ENCODE data around the gene MPDZ. TPM values are rescaled to one million over a fixed set of nuclear protein-coding genes. Genes with fewer than 3 reads are reported as not detected.

Gene MPDZ
- total RNA-seq, 6 experiments from 2014 or later: 25.2 to 27.5 (median 26.9) TPM

DNA sequence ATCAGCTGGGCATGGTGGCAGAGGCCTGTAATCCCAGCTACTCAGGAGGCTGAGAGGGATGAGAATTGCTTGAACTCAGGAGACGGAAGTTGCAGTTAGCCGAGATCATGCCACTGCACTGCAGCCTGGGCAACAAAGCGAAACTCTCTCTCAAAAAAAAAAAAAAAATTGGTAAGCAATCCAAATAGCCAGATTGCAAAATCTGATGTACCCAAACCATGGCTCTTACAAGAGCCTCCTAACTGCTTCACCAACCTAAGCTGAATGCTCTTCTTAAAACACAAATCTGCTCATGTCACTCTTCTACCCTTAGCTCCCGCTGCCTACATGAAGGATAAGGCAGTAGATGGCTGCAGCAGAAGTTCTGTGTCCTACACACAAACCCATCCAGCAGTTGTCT, 105.9 kb downstream of the MPDZ start:
- Mint-ChIP-seq H3K36me3 (ENCODE audit: low read depth) (no peaks in the 10 kb centered on the region; the same call in 1 of the 2 replicates), H3K27me3 (ENCODE audit: insufficient read depth) (no peaks in the 10 kb centered on the region), H3K4me3 (no peak overlapping the region), H3K9me3 (no peaks in the 10 kb centered on the region), H3K27ac (no peak overlapping the region), H3K4me1 (ENCODE audit: low read depth) (no peaks in the 10 kb centered on the region)
- DNase-seq: no peak
- TF ChIP-seq, protein P1, sequence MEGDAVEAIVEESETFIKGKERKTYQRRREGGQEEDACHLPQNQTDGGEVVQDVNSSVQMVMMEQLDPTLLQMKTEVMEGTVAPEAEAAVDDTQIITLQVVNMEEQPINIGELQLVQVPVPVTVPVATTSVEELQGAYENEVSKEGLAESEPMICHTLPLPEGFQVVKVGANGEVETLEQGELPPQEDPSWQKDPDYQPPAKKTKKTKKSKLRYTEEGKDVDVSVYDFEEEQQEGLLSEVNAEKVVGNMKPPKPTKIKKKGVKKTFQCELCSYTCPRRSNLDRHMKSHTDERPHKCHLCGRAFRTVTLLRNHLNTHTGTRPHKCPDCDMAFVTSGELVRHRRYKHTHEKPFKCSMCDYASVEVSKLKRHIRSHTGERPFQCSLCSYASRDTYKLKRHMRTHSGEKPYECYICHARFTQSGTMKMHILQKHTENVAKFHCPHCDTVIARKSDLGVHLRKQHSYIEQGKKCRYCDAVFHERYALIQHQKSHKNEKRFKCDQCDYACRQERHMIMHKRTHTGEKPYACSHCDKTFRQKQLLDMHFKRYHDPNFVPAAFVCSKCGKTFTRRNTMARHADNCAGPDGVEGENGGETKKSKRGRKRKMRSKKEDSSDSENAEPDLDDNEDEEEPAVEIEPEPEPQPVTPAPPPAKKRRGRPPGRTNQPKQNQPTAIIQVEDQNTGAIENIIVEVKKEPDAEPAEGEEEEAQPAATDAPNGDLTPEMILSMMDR (IDR thresholded peaks at IDR 0.05): no peak

DNA sequence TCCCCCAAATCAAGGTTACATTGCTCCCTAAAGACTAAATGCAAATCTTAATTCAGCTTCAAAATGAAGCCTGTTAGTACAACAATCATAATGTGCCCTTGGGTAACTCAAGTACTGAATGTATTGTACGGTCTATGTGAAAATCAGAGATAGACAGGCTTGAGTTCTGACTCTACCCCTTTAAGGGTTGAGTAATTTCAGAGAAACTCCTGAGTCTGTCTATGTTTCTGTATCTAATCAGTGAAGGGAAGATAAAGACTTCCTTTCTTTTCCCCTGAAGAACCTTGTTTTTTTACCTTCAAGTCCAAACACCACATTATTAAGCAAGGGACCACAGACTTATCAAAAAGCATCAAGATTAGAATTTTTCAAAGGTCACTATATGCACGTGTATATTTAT, 108.2 kb downstream of the MPDZ start:
- no peak for DNase-seq
- Mint-ChIP-seq H3K4me3 (no peak overlapping the region), H3K27ac (no peak overlapping the region), H3K27me3 (ENCODE audit: insufficient read depth) (no peaks in the 10 kb centered on the region), H3K4me1 (ENCODE audit: low read depth) (no peaks in the 10 kb centered on the region), H3K9me3 (no peaks in the 10 kb centered on the region), H3K36me3 (ENCODE audit: low read depth) (no peaks in the 10 kb centered on the region; the same call in 1 of the 2 replicates)
- TF ChIP-seq, protein P1 (IDR thresholded peaks at IDR 0.05): no peak

DNA sequence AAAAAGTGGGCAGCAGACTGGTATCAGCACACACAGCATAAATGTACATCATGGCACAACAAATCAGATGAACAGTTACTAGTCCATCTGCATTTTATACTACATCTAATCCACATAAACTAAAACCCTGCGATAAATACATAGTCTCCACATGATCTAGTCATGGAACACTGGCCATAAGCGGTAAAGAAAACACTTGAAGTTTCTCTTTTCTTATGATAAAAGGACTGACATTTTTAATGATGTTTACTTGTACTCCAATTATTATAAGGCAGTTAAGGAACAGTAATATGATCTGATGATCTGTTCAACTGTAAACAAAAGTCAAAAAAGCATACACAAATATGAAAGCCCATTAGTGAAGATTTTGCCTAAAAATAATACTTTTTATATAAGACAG, 112.5 kb downstream of the MPDZ start:
- H3K4me1 Mint-ChIP-seq (ENCODE audit: low read depth): no peaks in the 10 kb centered on the region
- no peaks in the 10 kb centered on the region for H3K9me3 Mint-ChIP-seq
- no peaks in the 10 kb centered on the region for H3K27me3 Mint-ChIP-seq (ENCODE audit: insufficient read depth)
- DNase-seq: no peak
- TF ChIP-seq, protein P1 (IDR thresholded peaks at IDR 0.05): no peak
- H3K27ac Mint-ChIP-seq: no peak overlapping the region
- H3K36me3 Mint-ChIP-seq (ENCODE audit: low read depth): peaks cover 4% of the 10 kb centered on the region; the same call in 1 of the 2 replicates
- H3K4me3 Mint-ChIP-seq: no peak overlapping the region

DNA sequence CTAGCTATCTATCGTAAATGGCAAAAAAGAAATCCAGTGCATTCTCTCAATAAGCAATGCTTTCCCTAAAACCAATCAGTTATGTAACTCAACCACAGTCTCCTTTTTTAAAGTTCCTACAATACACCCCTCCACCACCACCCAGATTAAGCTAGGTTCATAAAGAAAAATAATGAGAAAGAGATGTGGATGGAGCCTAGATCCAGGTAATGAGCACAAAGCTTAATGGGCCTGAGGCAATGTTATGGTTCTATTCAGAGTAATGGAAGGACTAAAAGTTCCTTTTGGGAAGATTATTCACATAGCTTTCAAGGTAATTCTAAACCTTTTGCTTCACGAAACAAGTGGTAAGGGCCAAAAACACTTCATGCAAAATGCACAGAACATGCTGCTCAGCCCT, 113.5 kb downstream of the MPDZ start:
- H3K4me3 Mint-ChIP-seq: no peak overlapping the region
- no peak overlapping the region for H3K27ac Mint-ChIP-seq
- H3K4me1 Mint-ChIP-seq (ENCODE audit: low read depth): no peaks in the 10 kb centered on the region
- H3K36me3 Mint-ChIP-seq (ENCODE audit: low read depth): peaks cover 4% of the 10 kb centered on the region; the same call in 1 of the 2 replicates
- no peaks in the 10 kb centered on the region for H3K27me3 Mint-ChIP-seq (ENCODE audit: insufficient read depth)
- no peaks in the 10 kb centered on the region for H3K9me3 Mint-ChIP-seq
- no peak for DNase-seq
- TF ChIP-seq, protein P1 (IDR thresholded peaks at IDR 0.05): no peak

DNA sequence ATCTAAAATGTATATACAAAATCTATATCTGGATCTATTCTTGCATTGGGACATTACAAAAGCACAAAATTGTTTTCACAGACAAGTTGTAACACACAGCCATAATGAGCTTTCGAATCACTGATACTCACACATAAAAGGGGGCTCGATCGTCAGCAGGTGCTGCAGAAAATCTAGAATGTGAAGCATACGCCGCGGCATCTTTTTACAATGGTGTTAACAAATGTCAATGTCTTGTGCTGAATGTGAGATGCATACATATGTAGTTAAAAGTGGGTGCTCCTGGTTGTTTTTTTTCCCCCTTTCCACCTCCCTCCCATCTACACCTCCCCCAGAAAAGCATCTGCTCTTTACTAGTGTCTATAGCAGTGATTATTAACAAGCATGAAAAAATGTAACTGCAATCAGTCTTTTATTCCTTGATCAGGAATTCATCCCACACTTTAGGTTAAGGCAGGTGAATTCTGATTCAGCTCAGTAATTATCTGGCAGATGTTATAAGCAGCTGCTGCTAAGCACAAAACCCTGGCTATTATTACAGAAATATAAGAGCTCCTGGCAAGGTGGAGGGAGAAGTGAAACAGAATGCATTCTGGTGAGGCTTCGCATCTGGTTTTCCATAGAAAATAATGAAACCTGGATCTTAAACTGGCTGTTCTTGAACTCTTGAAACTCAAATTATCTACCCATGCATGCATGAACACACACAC, 114.1 kb downstream of the MPDZ start:
- H3K4me3 Mint-ChIP-seq: no peak overlapping the region
- peaks cover 4% of the 10 kb centered on the region; the same call in 1 of the 2 replicates for H3K36me3 Mint-ChIP-seq (ENCODE audit: low read depth)
- no peak for DNase-seq
- H3K27me3 Mint-ChIP-seq (ENCODE audit: insufficient read depth): no peaks in the 10 kb centered on the region
- no peaks in the 10 kb centered on the region for H3K9me3 Mint-ChIP-seq
- H3K27ac Mint-ChIP-seq: no peak overlapping the region
- no peaks in the 10 kb centered on the region for H3K4me1 Mint-ChIP-seq (ENCODE audit: low read depth)
- TF ChIP-seq, protein P1 (IDR thresholded peaks at IDR 0.05): no peak

Measured in HFFc6 (cell line).